HG02973 (cell line): ENCODE measurements around the gene B2M.
"Not testable (repeated sequence)": the region's sequence is repeated elsewhere in the genome, so short reads cannot be mapped to it uniquely, and the experiment has no call there.

Source experiments
- ATAC-seq: cut with Tn5 transposase; IDR thresholded peaks from one replicate; pipeline ENCODE4 v1.9.1; 2021; ENCODE audit warnings: moderate library complexity; ENCODE audit not compliant: unreplicated experiment

The B2M gene

DNA sequence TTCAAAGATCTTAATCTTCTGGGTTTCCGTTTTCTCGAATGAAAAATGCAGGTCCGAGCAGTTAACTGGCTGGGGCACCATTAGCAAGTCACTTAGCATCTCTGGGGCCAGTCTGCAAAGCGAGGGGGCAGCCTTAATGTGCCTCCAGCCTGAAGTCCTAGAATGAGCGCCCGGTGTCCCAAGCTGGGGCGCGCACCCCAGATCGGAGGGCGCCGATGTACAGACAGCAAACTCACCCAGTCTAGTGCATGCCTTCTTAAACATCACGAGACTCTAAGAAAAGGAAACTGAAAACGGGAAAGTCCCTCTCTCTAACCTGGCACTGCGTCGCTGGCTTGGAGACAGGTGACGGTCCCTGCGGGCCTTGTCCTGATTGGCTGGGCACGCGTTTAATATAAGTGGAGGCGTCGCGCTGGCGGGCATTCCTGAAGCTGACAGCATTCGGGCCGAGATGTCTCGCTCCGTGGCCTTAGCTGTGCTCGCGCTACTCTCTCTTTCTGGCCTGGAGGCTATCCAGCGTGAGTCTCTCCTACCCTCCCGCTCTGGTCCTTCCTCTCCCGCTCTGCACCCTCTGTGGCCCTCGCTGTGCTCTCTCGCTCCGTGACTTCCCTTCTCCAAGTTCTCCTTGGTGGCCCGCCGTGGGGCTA is at the start of gene B2M, which contains the start of gene PATL2:
Gene B2M, plus strand, starts transcription at position 422 of the 647 bp plus-strand sequence. Its CDS starts 30 bp downstream, at position 452.
Gene PATL2, minus strand, starts transcription at position 228 of the 647 bp plus-strand sequence. CDS start 34,833 bp downstream, outside the sequence.
- peak; percentile 73 for ATAC-seq

DNA sequence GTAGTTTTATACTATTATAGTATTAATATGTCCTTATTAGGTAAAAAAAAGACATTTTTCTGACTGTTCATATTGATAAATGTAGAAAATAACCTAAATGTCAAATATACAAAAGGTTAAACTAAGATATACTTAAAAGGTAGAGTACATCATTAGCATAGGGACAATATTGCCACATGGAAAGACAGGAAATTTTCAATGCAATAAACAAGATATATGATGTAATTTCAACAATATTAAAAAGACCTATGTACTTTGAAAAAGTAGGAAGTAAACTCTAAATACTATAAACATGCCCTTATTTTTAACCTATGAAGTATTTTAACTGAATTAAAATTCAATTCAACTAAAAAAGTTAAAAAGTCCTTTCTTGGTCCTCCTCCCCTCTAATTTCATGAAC is 49.7 kb upstream of the B2M start:
- ATAC-seq = no peak

GRCh38 chr15:44662478-44663409 is 48.6 kb upstream of the B2M start:
- peak; percentile 40 for ATAC-seq

DNA sequence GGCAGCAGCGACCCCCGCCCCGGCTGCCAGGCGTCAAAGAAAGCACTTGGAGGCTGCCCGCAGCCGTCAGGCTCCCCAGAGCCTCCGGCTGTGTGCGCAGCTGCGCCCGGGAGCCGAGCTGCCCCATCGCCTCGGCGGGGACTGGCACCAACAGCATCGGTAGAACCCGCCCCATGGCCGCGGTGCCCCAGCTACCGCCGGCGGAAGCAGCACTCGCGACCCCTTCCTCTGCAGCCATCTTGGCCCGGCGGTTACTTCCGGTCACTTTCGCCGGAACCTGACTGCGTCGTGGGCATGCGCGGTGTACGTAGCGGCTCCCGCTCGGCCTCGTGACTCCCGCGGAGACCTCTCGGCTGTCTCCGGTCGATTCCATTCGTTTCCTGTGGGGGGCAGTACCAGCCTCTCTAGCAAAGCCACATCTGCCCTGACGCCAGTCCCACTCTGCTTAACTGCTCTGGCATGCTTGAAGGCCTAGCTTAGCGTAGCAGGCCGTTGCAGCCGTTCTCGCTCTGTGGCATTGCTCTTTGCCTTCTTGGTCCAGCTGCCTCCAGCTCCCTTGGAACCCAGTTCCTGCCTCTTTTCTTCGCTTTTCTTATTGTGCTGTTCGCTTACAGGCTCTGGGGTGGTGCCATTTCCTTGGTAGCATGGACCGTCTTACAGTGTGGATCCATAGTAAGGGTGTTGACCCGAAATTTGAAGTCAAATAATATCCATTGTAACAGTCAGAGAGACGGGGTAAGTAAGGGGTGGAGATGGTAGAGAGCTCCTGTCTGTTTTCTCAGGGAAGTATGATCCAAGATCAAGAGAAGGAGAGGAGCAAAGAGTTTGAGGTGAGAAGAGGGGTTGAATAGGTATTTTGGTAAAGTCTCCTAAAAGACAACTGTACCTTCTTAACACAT is 47.7 kb upstream of the B2M start, which contains the start of gene SPG11:
Gene SPG11, minus strand, starts transcription at position 253 of the 899 bp plus-strand sequence. Its CDS starts 15 bp downstream, at position 238.
- peak; percentile 69 for ATAC-seq

GRCh38 chr15:44666210-44667038 is 44.9 kb upstream of the B2M start:
- ATAC-seq = no peak

GRCh38 chr15:44667039-44667360 is 44.3 kb upstream of the B2M start:
- ATAC-seq = no peak

GRCh38 chr15:44668921-44669320 is 42.4 kb upstream of the B2M start:
- ATAC-seq = no peak

DNA sequence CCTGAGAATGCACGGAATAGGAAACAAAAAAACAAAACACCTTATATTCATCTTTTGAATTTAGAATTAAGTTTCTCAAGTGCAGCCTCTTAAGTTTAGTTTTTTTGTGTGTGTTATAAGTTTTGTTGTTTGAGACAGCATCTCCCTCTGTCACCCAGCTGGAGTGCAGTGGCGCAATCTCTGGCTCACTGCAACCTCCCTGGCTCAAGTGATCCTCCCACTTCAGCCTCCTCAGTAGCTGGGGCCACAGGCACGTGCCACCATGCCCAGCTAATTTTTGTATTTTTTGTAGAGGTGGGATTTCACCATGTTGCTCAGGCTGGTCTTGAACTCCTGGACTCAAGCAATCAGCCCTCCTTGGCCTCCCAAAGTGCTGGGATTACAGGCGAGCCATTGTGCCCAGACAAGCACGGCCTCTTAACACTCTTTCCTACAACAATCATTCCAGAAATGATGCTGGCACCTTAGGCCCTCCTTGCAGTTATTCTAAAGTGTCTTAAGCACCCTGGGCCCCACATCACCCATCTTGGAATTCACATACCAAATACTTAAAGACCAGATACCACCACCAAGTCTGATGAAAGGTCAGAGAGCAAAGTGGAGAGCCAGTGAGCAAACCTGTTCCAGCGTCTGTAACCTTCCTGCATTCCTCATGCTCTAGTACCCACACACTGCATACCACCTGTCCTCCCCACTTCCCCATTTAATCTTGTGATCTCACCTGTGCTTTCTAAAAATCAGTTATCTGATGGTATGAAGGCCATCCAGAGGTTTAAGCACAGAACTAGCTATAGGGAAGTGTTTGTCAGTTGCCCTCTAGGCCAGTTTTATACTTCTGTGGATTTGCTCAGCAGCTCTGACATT is 41.0 kb upstream of the B2M start:
- no peak for ATAC-seq

- no peak for ATAC-seq
Measured at GRCh38 chr15:44673639-44674038, 37.7 kb upstream of the B2M start.

GRCh38 chr15:44675911-44676310 is 35.4 kb upstream of the B2M start:
- ATAC-seq = no peak

- no peak for ATAC-seq
Measured at GRCh38 chr15:44676676-44677075, 34.6 kb upstream of the B2M start.

DNA sequence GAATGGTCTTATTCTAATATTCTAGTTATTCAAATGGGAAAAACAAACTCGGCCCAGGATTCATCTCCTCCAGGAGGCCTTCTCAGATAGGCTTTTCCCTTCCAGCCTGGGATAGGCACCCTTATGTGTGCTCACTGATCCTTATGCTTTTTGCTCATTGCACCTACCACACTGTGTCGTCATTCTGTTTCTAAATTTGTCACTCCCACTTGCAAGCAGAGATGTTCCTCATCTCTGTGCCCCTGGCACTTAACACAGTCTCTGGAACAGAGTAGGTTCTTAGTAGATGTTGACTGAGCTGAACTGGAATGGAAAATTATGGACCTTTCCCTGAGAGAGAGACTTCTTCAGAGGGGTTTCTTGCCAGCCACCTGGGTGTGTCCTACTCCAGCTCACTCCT is 29.1 kb upstream of the B2M start:
- ATAC-seq = no peak

GRCh38 chr15:44682809-44683682 is 28.3 kb upstream of the B2M start:
- not testable (repeated sequence) for ATAC-seq

GRCh38 chr15:44689318-44689717 is 22.0 kb upstream of the B2M start:
- not testable (repeated sequence) for ATAC-seq

DNA sequence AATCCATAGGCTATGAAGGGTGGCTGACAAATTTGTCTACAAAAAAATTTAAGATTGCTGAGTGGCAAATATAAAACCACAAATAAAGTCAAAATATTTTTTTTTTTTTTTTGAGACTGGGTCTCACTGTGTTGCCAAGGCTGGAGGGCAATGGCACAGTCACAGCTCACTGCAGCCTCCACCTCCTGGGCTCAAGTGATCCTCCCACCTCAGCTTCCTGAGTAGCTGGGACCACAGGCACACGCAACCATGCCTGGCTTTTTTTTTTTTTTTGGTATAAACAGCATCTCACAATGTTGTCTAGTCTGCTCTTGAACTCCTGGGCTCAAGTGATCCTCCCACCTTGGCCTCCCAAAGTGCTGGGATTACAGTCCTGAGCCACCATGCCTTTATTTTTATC is 21.1 kb upstream of the B2M start:
- ATAC-seq = not testable (repeated sequence)

DNA sequence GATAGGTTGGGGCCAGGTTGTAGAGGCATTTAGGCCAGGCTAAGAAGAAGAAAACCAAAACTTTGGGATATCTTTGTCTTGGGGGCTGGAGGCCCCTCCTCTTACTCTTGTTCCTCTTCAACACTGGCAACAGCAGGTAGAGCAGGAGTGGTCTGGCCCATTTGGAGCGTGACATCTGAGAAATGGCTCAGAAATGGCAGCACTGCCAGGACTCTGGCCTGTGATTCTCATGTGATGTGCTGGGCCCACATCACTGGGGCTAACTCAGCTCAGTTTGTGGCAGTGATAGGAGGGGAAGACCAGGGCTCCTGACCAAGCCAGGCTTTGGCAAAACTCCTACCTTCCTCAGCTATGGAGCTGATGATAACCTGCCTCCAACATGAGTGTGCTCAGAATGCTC is 18.7 kb upstream of the B2M start:
- ATAC-seq = no peak

- ATAC-seq = no peak
Measured at GRCh38 chr15:44694416-44694815, 16.9 kb upstream of the B2M start.

DNA sequence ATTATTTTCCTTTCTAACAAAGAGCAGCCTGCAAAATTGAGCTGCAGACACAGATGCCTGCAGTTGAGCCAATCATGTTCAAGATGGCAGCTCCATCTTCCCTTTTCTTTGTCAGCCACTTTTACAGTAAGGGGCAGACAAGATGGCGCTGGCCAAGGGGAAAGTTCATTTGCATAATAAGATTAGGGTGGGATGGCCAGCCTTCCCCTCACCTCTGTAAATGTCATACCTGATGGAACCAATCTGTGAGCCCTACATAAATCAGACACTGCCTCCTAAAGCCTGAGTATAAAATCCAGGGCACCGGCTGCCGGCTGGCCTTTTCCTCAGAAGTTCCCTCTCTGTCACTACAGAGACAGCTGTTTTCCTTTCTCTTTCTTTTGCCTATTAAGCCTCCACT is 16.0 kb upstream of the B2M start:
- ATAC-seq = no peak
